Upper lobe of right lung (tissue), 1 donor: ENCODE measurements around the gene DDC. TPM values are rescaled to one million over a fixed set of nuclear protein-coding genes. Genes with fewer than 3 reads are reported as not detected.

ENCODE experiments used
- ATAC-seq: fragments of 200-7000 bp; cut with Tn5 transposase; one replicate; pipeline ENCODE4 v1.9.1; 2020; ENCODE audit warnings: mild to moderate bottlenecking, moderate library complexity
- DNase-seq: peaks from one replicate; pipeline ENCODE4 v3.0.0-alpha.2; 2020
- H3K27ac ChIP-seq: fragments of 200-600 bp; one replicate; pipeline ENCODE4 v1.8.0; 2022
- H3K27me3 ChIP-seq: fragments of 200-600 bp; one replicate; pipeline ENCODE4 v1.8.0; 2022; ENCODE audit warnings: mild to moderate bottlenecking
- H3K36me3 ChIP-seq: fragments of 200-600 bp; one replicate; pipeline ENCODE4 v1.8.0; 2022
- H3K4me1 ChIP-seq: fragments of 200-600 bp; one replicate; pipeline ENCODE4 v1.8.0; 2022
- H3K4me3 ChIP-seq: fragments of 200-600 bp; one replicate; pipeline ENCODE4 v1.8.0; 2022; ENCODE audit warnings: mild to moderate bottlenecking
- H3K9me3 ChIP-seq: fragments of 200-600 bp; one replicate; pipeline ENCODE4 v1.8.0; 2022
- CTCF ChIP-seq: fragments of 200-600 bp; IDR thresholded peaks from one replicate; pipeline ENCODE4 v1.8.0; 2022; ENCODE audit warnings: antibody characterized with exemption
- intact Hi-C: fragments of 100-400 bp; cut with DNase I; formaldehyde crosslinking; loops from one replicate; pipeline ENCODE4 v1.11.0; 2022
- total RNA-seq: library from RNA; stranded (reverse); fragmentation: NEBNext Ultra II Directional; extraction: Animal tissue kit (Norgen Biotek cat#: 25700); gene quantifications from one replicate; pipeline ENCODE4 v1.2.1, GENCODE V29; 2021
- donor health status: DM: no; HTN: yes; CAD: no; lungs with severe emphysema.

DDC gene
- total RNA-seq, 1 donor from 2014 or later = 3.1 TPM

DNA sequence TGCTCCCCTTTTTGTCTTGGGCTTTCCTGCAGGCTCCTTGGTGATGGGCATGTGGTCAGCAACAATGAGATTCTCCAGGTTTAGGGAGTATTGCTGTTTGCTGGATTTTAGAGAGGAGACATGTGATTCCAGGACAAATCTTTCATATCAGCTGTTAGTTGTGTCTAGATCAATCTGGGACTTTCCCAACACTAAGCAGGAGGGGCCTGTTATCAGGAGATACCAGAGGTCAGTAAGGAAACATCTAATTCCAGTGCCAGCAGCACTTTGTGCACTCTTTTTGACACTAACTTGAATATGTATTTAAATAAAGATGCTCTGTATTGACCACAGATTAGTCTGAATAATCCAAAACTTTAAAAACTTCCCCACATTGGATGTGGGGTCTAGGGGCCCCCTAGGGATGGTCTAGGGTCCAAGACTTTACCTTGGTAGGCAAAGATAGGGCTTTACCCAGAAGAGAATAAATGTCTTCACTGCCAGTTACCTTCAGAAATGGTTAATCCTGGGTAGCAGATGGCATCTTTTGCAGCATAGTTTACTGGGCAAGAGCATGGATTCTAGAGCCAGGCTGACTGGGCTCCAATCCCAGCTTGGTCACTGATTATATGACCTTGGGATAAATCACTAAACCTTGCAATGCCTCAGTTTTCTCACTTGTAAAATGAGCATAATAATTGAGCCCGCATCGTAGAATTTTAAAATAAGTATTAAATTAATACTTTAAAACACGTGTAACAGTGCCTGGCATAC lies 108.7 kb downstream of the DDC start:
- no peak for TF ChIP-seq CTCF
- Histone ChIP-seq H3K4me3 (no peak overlapping the region), H3K36me3 (no peaks in the 10 kb centered on the region), H3K9me3 (no peaks in the 10 kb centered on the region), H3K27me3 (no peaks in the 10 kb centered on the region), H3K4me1 (no peaks in the 10 kb centered on the region), H3K27ac (no peak overlapping the region)
- intact Hi-C loops = no loop called here
- ATAC-seq = no peak
- DNase-seq = no peak

GRCh38 chr7:50455658-50456057 lies 109.5 kb downstream of the DDC start:
- Histone ChIP-seq H3K4me1 (peaks cover 8% of the 10 kb centered on the region), H3K4me3 (no peak overlapping the region), H3K27me3 (no peaks in the 10 kb centered on the region), H3K9me3 (no peaks in the 10 kb centered on the region), H3K27ac (no peak overlapping the region), H3K36me3 (no peaks in the 10 kb centered on the region)
- no peak for DNase-seq
- ATAC-seq = no peak
- intact Hi-C loops = no loop called here
- no peak for TF ChIP-seq CTCF

- H3K27me3 ChIP-seq = no peaks in the 10 kb centered on the region
- no peaks in the 10 kb centered on the region for H3K36me3 ChIP-seq
- intact Hi-C loops = no loop called here
- DNase-seq (no peak), ATAC-seq (no peak)
- H3K4me3 ChIP-seq = no peak overlapping the region
- H3K27ac ChIP-seq = no peak overlapping the region
- peaks cover 10% of the 10 kb centered on the region for H3K4me1 ChIP-seq
- TF ChIP-seq CTCF = no peak
- no peaks in the 10 kb centered on the region for H3K9me3 ChIP-seq
Measured at GRCh38 chr7:50454968-50455367, 110.2 kb downstream of the DDC start.

DNA sequence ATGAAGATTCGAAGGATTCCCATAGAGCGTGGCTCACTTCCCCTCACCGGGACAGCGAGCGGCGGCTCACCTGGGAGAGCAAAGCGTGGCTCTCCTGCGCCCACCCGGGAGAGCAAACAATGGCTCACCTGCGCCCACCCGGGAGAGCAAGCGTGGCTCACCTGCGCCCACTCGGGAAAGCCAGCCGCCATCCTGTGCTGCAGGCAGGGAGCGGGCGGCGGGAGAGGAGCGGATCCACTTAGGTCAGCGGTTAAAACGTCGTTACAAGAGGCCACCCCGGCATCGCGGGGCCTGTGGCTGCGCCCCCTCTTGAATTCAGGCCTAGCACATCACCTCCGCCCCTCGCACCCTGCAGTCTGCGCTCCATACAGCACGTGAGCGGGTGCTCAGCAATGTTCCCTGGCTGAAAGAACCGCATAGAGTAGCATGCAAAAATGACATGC lies 114.6 kb downstream of the DDC start:
- Histone ChIP-seq H3K9me3 (no peaks in the 10 kb centered on the region), H3K4me3 (peak overlapping the region; percentile 86), H3K4me1 (peaks cover 18% of the 10 kb centered on the region), H3K36me3 (peaks cover 17% of the 10 kb centered on the region), H3K27ac (peak overlapping the region; percentile 79), H3K27me3 (no peaks in the 10 kb centered on the region)
- no peak for TF ChIP-seq CTCF
- intact Hi-C loops = no loop called here
- DNase-seq = peak; percentile 70
- ATAC-seq = peak; percentile 37

- peak within 1 kb of the TSS; percentile 79 for H3K27ac ChIP-seq
Measured at GRCh38 chr7:50449881-50450589, 115.2 kb downstream of the DDC start, which contains the start of gene FIGNL1. TSS of gene FIGNL1 (minus strand) at chr7:50450350. CDS start at chr7:50447287, 3,063 bp downstream.

More at GRCh38 chr7:50449881-50450589, 115.2 kb downstream of the DDC start, which contains the start of gene FIGNL1:
- H3K36me3 ChIP-seq = peaks cover 22% of the 10 kb centered on the region
- peaks cover 18% of the 10 kb centered on the region for H3K4me1 ChIP-seq
- intact Hi-C loops = no loop called here
- peak within 1 kb of the TSS; percentile 86 for H3K4me3 ChIP-seq
- H3K9me3 ChIP-seq = no peaks in the 10 kb centered on the region
- DNase-seq (peak; percentile 93), ATAC-seq (peak; percentile 99)
- TF ChIP-seq CTCF = no peak
- H3K27me3 ChIP-seq = no peaks in the 10 kb centered on the region
